GM18909 (cell line): ENCODE data around the gene RSPO3.
"Not testable (repeated sequence)": the region's sequence is repeated elsewhere in the genome, so short reads cannot be mapped to it uniquely, and the experiment has no call there.

Experiments
- ATAC-seq: cut with Tn5 transposase; IDR thresholded peaks from one replicate; pipeline ENCODE4 v1.9.1; 2021; ENCODE audit warnings: mild to moderate bottlenecking; ENCODE audit not compliant: unreplicated experiment, poor library complexity

The RSPO3 gene

GRCh38 chr6:127198549-127198948, 80.1 kb downstream of the RSPO3 start:
- ATAC-seq, result no peak

- no peak for ATAC-seq
These were observed 81.0 kb downstream of the RSPO3 start for GRCh38 chr6:127199470-127199869.

DNA sequence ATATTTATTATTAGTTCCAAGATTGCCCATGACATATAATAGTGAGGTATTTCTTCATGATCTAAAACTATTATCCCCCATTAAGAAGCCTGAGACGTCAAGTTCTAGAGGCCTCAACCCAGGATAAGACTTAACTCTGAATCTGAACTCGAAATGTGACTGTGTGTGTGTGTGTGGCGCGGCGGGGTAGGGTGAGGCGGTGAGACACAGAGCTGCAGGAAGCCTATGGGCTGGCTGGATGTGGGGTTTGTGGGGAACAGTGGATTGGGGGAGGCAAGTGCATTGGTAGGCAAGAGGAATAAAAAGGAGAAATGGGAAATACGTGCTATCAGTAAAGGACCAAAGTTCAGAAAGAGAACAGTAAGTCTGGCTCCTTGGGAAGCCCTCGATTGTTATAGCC, 81.6 kb downstream of the RSPO3 start:
- no peak for ATAC-seq

DNA sequence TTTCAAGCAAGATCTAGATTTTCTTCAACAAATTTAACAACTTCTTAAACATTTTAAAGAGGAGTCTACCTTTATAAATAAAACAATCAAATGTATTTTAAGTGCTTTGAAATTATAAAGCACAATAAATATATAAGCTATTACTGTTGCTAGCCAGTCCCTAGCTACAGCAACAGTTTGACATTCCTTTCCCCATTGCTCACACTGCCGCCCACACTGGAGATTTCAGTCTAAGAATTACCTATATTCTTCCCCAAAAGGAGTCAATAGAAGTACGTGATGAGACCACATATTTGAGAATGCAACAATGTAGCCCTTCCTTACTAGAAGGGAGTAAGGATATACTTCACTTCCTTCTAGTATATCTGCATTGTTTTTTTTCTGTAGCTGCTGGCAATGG, 82.8 kb downstream of the RSPO3 start:
- ATAC-seq, result no peak

- ATAC-seq, result no peak
These were observed 84.2 kb downstream of the RSPO3 start for GRCh38 chr6:127202676-127203075.

GRCh38 chr6:127204281-127204680, 85.8 kb downstream of the RSPO3 start:
- no peak for ATAC-seq

DNA sequence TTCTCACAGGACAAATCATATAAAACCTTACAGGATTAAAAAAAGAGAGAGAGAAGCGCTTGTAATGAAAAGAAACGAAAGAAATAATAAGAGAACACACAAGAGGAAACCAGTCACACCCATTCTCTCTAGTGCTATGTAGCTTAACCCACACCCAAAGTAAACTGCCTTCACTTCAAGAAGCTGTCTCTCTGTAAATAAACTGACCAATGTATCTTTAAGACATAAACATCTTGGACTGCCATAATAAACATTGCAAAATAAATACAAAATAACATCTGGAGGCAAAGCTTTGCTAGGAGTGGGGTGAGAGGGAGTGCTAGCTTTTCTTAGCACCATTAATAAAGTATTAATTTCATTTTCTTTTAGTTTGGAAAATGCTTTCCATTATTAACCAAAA, 86.6 kb downstream of the RSPO3 start:
- no peak for ATAC-seq

DNA sequence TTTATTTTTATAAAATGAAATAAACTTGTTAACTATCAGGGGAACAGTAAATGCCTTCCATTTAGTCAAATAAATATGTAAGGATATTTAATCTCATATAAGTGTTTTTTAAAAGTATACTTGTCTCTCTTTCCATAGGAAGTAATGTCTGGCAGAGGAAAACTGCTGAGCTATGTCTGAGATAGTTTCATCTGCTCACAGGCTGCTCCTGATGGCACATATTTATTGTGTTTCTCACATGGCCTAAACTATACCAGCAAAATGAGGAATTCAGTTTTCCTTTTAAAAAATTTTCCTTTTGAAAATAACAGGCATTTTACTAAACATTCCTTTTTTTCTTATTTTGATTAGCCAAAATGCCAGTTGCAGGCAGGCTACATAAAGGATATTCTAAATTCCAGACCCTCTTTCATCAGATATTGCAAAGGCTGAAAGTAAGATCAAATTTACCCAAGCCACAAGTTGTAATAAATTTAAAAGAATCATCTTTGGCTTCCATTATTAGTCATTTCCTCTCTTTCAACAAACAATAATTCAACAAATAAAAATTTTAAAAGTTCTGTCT, 88.1 kb downstream of the RSPO3 start:
- ATAC-seq, result no peak

DNA sequence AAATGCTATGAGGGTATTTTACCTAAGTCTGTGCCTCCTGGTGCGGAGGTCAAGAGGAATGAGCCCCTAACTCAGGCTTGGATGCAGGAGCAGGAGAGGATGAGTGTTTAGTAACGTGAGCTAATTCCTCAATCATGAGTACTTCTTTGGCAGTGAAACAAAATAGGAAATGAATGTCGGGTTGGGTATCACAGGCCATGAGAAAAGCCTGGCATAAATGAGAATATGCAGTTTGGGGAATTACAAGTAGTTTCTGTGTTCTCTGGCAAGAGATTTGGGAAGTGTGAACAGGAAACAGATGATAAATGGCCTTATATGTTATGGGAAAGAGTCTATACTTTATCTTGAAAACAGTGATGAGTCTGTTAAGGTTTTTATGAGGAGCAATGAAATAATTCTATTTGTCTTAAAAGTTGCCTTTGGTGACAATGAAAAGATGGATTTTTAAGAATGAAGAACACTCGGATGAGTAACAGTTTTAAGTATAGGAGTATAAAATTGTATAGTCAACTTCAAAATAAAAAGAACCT, 89.2 kb downstream of the RSPO3 start:
- no peak for ATAC-seq

GRCh38 chr6:127210725-127211124, 92.3 kb downstream of the RSPO3 start:
- no peak for ATAC-seq

DNA sequence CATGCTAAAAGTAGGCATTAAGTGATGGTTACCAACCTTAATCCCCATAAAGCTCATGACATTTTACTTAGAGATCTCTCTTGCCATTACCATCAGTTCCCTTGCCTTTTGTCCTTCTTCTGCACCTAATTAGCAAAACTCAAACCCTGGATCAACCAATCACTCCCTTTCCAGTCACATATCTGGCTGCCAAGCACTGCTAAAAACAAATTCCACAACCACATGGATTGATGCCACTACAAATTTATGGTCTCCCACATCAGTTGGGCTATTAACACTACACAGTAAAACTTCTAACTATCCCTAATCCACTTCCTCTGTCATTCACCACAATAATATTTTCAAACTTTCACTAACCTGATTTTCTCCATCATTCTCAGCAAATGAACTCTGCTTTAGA, 93.9 kb downstream of the RSPO3 start:
- ATAC-seq, result no peak

GRCh38 chr6:127214032-127214431, 95.6 kb downstream of the RSPO3 start:
- not testable (repeated sequence) for ATAC-seq

DNA sequence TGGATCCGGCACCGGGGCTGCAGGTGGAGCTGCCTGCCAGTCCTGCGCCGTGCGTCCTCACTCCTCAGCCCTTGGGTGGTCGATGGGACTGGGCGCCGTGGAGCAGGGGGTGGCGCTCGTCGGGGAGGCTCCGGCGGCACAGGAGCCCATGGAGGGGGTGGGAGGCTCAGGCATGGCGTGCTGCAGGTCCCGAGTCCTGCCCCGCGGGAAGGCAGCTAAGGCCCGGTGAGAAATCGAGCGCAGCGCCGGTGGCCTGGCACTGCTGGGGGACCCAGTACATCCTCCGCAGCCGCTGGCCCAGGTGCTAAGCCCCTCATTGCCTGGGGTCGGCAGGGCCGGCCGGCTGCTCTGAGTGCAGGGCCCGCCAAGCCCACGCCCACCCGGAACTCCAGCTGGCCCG, 96.1 kb downstream of the RSPO3 start:
- not testable (repeated sequence) for ATAC-seq

GRCh38 chr6:127215931-127216330, 97.5 kb downstream of the RSPO3 start:
- no peak for ATAC-seq

- no peak for ATAC-seq
These were observed 98.6 kb downstream of the RSPO3 start for GRCh38 chr6:127216810-127217789.

- no peak for ATAC-seq
These were observed 101.4 kb downstream of the RSPO3 start for GRCh38 chr6:127219869-127220268.

DNA sequence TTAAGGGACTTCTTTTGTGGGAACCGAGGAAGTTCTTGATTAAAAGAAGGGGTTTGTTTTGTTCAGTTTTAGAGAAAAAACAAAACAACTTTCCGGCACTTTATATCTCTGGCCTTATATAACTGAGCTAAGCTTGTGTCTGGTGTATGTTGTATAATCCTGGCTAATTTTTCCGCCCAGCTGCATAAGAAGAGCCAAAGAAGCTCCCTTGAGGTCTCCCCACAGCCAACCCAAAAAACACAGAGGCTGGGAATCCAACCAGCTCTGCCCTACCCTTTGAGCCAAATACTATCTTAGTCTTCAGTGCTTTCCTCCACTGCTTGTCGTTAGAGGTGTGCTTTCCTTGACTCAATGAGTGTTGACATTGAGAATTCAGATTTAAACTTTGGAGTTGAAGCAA, 102.7 kb downstream of the RSPO3 start:
- no peak for ATAC-seq

DNA sequence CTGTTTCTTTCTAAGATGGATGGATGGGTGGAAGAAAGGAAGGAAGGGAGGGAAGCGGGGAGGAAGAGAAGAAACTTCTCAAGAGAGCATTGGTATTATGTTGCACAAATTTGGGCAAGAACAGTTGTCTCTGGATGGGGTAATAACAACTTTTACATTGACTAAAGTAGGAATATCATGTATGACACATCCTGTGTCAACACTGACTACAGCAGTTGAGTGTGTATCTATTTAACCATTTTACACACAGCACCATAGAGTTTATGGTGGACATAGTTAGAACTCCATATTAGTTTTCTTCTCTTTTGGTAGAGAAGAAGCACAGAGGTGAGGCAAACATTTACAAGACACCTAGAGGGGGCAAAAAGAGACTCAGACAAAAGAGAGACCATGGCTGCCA, 103.9 kb downstream of the RSPO3 start:
- ATAC-seq, result no peak

- ATAC-seq, result no peak
These were observed 107.0 kb downstream of the RSPO3 start for GRCh38 chr6:127225497-127225896.

- ATAC-seq, result not testable (repeated sequence)
These were observed 115.3 kb downstream of the RSPO3 start for GRCh38 chr6:127233819-127234218.

- ATAC-seq, result no peak
These were observed 125.0 kb downstream of the RSPO3 start for GRCh38 chr6:127243501-127243900.
